HL-60 (cell line): Measurements from ENCODE around the gene SVOP.

ENCODE experiments used
- DNase-seq, 2 experiments: peaks; one replicate each; pipeline ENCODE4 v3.0.0-alpha.2; 2010 to 2020; ENCODE audit warnings: low read depth in 1 of 2, low spot score in 1 of 2
- H3K27ac ChIP-seq: fragments of 250-450 bp; sonication (Bioruptor Pico); replicated peaks from 2 replicates; pipeline ENCODE4 v1.5.1; 2020; ENCODE audit warnings: mild to moderate bottlenecking, moderate library complexity
- H3K27me3 ChIP-seq: fragments of 250-450 bp; sonication (Bioruptor Pico); 2 replicates; pipeline ENCODE4 v1.5.1; 2021; ENCODE audit warnings: mild to moderate bottlenecking, moderate library complexity; ENCODE audit not compliant: insufficient read depth, poor library complexity, severe bottlenecking
- H3K4me3 ChIP-seq: replicated peaks from 2 replicates; pipeline ENCODE4 v1.5.1; 2011; ENCODE audit warnings: mild to moderate bottlenecking, control low read depth, low read length; ENCODE audit not compliant: insufficient read depth
- GABPA ChIP-seq: IDR thresholded peaks from 2 replicates; pipeline ENCODE4 v1.6.1; 2012; ENCODE audit warnings: low read depth
- POLR2AphosphoS5 ChIP-seq: IDR thresholded peaks from 2 replicates; pipeline ENCODE4 v1.6.1; 2012; ENCODE audit warnings: low read depth
- SPI1 ChIP-seq: IDR thresholded peaks from 2 replicates; pipeline ENCODE4 v1.6.1; 2012; ENCODE audit warnings: low read depth, mild to moderate bottlenecking, borderline replicate concordance
- long read RNA-seq: library from polyadenylated mRNA; unstranded; transcript quantifications from one replicate; pipeline ENCODE4 v2.0.0, GENCODE V29; 2020
- TF ChIP-seq, protein P1 (sequence below): IDR thresholded peaks from one replicate; pipeline ENCODE4 v1.5.1; 2011; ENCODE audit warnings: low read length, control low read depth, inconsistent platforms; ENCODE audit not compliant: insufficient read depth
- TF ChIP-seq, protein P2 (sequence below): IDR thresholded peaks from 2 replicates; pipeline ENCODE4 v1.6.1; 2012; ENCODE audit warnings: low read depth; ENCODE audit not compliant: insufficient replicate concordance

SVOP gene, protein sequence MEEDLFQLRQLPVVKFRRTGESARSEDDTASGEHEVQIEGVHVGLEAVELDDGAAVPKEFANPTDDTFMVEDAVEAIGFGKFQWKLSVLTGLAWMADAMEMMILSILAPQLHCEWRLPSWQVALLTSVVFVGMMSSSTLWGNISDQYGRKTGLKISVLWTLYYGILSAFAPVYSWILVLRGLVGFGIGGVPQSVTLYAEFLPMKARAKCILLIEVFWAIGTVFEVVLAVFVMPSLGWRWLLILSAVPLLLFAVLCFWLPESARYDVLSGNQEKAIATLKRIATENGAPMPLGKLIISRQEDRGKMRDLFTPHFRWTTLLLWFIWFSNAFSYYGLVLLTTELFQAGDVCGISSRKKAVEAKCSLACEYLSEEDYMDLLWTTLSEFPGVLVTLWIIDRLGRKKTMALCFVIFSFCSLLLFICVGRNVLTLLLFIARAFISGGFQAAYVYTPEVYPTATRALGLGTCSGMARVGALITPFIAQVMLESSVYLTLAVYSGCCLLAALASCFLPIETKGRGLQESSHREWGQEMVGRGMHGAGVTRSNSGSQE
- long read RNA-seq: 0 reads

GRCh38 chr12:109020796-109021380 is at the start of gene SVOP:
Gene SVOP (minus strand): TSS chr12:109021068. CDS start chr12:109020868, 200 bp downstream.
- DNase-seq: peak; percentile 37 to 42
- Histone ChIP-seq H3K4me3 (no peak within 1 kb of the TSS), H3K27me3 (peaks cover 20% of the 10 kb centered on the region), H3K27ac (no peak within 1 kb of the TSS)
- TF ChIP-seq SPI1 (peak; percentile 17; the same call in 1 of the 2 replicates), POLR2AphosphoS5 (no peak), GABPA (no peak)
- TF ChIP-seq, protein P1, sequence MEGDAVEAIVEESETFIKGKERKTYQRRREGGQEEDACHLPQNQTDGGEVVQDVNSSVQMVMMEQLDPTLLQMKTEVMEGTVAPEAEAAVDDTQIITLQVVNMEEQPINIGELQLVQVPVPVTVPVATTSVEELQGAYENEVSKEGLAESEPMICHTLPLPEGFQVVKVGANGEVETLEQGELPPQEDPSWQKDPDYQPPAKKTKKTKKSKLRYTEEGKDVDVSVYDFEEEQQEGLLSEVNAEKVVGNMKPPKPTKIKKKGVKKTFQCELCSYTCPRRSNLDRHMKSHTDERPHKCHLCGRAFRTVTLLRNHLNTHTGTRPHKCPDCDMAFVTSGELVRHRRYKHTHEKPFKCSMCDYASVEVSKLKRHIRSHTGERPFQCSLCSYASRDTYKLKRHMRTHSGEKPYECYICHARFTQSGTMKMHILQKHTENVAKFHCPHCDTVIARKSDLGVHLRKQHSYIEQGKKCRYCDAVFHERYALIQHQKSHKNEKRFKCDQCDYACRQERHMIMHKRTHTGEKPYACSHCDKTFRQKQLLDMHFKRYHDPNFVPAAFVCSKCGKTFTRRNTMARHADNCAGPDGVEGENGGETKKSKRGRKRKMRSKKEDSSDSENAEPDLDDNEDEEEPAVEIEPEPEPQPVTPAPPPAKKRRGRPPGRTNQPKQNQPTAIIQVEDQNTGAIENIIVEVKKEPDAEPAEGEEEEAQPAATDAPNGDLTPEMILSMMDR: no peak
- TF ChIP-seq, protein P2, sequence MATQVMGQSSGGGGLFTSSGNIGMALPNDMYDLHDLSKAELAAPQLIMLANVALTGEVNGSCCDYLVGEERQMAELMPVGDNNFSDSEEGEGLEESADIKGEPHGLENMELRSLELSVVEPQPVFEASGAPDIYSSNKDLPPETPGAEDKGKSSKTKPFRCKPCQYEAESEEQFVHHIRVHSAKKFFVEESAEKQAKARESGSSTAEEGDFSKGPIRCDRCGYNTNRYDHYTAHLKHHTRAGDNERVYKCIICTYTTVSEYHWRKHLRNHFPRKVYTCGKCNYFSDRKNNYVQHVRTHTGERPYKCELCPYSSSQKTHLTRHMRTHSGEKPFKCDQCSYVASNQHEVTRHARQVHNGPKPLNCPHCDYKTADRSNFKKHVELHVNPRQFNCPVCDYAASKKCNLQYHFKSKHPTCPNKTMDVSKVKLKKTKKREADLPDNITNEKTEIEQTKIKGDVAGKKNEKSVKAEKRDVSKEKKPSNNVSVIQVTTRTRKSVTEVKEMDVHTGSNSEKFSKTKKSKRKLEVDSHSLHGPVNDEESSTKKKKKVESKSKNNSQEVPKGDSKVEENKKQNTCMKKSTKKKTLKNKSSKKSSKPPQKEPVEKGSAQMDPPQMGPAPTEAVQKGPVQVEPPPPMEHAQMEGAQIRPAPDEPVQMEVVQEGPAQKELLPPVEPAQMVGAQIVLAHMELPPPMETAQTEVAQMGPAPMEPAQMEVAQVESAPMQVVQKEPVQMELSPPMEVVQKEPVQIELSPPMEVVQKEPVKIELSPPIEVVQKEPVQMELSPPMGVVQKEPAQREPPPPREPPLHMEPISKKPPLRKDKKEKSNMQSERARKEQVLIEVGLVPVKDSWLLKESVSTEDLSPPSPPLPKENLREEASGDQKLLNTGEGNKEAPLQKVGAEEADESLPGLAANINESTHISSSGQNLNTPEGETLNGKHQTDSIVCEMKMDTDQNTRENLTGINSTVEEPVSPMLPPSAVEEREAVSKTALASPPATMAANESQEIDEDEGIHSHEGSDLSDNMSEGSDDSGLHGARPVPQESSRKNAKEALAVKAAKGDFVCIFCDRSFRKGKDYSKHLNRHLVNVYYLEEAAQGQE: peak; percentile 98

DNA sequence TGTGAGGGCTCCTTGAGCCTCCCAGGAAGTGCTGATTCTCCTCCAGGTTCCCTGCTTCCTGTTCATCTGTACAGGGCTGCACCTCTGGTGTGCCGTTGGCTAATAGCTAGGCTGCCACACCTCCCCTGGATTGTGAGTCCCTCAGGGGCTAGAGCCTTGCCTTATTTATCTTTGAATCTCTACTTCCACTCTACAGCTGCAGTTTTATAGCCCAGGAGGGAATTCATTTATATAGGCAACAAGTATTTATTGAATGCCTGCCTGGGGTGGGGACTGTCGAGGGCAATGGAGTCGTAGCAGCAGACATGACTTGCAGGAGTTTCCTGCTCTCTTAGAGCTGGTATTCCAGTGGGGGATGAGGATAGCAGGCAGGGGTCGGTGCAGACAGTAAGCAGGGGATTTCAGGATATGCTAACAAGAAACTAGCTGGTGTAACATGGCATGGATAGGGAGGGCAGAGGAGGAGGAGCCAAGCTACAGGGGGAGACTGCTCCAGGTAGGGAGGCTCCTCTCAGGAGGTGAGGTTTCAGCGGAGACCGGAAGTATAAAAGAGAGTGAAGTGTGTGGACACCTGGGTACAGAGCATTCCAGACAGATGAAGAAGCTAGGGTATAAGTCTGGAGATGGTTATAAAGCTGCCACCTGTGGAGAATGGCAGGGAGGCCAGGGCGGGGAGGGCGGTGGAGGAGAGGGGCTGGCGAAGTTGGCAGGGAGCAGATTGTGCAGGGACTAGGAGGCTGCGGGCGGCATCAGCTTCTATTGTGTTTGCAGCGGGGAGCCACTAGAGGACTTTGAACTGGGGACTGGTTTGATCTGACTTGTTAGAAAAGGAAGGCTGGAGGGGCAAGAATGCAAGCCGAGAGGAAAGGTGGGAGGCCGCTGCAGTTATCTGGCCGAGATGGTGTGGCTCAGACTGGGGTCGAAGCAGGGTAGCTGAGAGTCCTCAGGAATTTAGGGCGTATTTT is 48.7 kb upstream of the SVOP start:
- DNase-seq: no peak
- TF ChIP-seq POLR2AphosphoS5 (no peak), GABPA (no peak), SPI1 (no peak)
- TF ChIP-seq, protein P2: no peak
- TF ChIP-seq, protein P1: no peak
- H3K27me3 ChIP-seq: no peaks in the 10 kb centered on the region
- H3K4me3 ChIP-seq: no peak overlapping the region
- no peak overlapping the region for H3K27ac ChIP-seq

DNA sequence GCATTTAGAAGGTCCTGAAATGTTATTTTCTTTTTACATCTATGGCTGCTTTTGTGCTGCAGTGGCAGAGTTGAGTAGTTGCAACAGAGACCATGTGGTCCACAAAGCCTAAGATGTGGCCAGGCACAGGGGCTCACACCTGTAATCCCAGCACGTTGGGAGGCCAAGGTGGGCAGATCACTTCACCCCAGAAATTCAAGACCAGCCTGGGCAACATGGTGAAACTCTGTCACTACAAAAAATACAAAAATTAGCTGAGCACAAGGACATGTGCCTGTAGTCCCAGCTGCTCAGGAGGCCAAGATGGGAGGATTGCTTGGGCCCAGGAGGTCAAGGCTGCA is 45.0 kb upstream of the SVOP start:
- no peaks in the 10 kb centered on the region for H3K27me3 ChIP-seq
- TF ChIP-seq SPI1 (no peak), POLR2AphosphoS5 (no peak), GABPA (no peak)
- TF ChIP-seq, protein P2: no peak
- TF ChIP-seq, protein P1: no peak
- no peak overlapping the region for H3K4me3 ChIP-seq
- no peak overlapping the region for H3K27ac ChIP-seq
- DNase-seq: no peak
